IMR-90 (cell line): ENCODE measurements around the gene IRF5.

Experiments
- BHLHE40 ChIP-seq: fragments of 150-350 bp; IDR thresholded peaks from 2 replicates; pipeline ENCODE4 v1.6.1; 2016; ENCODE audit warnings: mild to moderate bottlenecking, low read depth, low read length
- CEBPB ChIP-seq: IDR thresholded peaks from 2 replicates; pipeline ENCODE4 v1.6.1; 2012; ENCODE audit warnings: low read depth, low read length, improper control_type of control experiment
- FOS ChIP-seq: fragments of 150-350 bp; IDR thresholded peaks from 2 replicates; pipeline ENCODE4 v1.6.1; 2016; ENCODE audit warnings: low read depth, low read length
- MAFK ChIP-seq: IDR thresholded peaks from 2 replicates; pipeline ENCODE4 v1.6.1; 2012; ENCODE audit warnings: low read depth, low read length, improper control_type of control experiment
- POLR2A ChIP-seq: IDR thresholded peaks from 2 replicates; pipeline ENCODE4 v1.6.1; 2012; ENCODE audit warnings: mild to moderate bottlenecking, low read depth, low read length
- RAD21 ChIP-seq: IDR thresholded peaks from 2 replicates; pipeline ENCODE4 v1.6.1; 2012; ENCODE audit warnings: low read length, improper control_type of control experiment
- RFX5 ChIP-seq: IDR thresholded peaks from 2 replicates; pipeline ENCODE4 v1.8.0; 2012; ENCODE audit warnings: low read depth, mild to moderate bottlenecking, low read length, moderate library complexity
- TF ChIP-seq, protein P1 (sequence below): conservative IDR thresholded peaks from 2 replicates; pipeline ENCODE4 v1.5.1; 2012; ENCODE audit warnings: mild to moderate bottlenecking, low read depth, low read length, improper control_type of control experiment

DNA sequence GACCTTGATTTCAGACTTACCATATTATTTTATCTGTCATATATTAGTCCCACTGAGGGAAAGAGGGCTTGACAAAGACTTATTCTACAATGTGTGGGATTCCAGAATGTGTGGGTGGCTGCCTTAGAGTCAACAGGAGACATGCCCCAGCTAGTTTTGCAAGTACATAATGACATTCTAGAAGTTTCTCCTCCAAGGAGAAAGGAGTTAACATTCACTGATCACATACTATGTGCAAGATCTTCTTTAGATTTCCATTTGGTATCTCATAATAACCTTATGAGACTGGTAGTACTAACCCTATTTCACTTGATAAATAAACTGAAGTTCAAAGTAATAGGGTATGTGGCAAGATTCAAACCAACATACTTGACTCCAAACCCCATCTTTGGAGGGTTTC, 25.2 kb downstream of the IRF5 start:
- TF ChIP-seq, protein P1, sequence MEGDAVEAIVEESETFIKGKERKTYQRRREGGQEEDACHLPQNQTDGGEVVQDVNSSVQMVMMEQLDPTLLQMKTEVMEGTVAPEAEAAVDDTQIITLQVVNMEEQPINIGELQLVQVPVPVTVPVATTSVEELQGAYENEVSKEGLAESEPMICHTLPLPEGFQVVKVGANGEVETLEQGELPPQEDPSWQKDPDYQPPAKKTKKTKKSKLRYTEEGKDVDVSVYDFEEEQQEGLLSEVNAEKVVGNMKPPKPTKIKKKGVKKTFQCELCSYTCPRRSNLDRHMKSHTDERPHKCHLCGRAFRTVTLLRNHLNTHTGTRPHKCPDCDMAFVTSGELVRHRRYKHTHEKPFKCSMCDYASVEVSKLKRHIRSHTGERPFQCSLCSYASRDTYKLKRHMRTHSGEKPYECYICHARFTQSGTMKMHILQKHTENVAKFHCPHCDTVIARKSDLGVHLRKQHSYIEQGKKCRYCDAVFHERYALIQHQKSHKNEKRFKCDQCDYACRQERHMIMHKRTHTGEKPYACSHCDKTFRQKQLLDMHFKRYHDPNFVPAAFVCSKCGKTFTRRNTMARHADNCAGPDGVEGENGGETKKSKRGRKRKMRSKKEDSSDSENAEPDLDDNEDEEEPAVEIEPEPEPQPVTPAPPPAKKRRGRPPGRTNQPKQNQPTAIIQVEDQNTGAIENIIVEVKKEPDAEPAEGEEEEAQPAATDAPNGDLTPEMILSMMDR, result no peak
- TF ChIP-seq POLR2A (no peak), RAD21 (no peak), MAFK (no peak), CEBPB (no peak), RFX5 (no peak), FOS (no peak), BHLHE40 (no peak)
